OCI-LY1 (cell line): Measurements from ENCODE around the gene BHMT.

Experiments used
- H2AFZ ChIP-seq: fragments of 200-600 bp; sonication (generic), shearing (Covaris generic); 2 replicates; pipeline ENCODE4 v1.6.0; 2014; ENCODE audit warnings: antibody characterized with exemption, mild to moderate bottlenecking, low read length
- H3F3A ChIP-seq: fragments of 200-600 bp; sonication (generic), shearing (Covaris generic); 2 replicates; pipeline ENCODE4 v1.6.0; 2014; ENCODE audit warnings: mild to moderate bottlenecking, antibody characterized with exemption, low read length, moderate library complexity; ENCODE audit not compliant: insufficient read depth
- H3K27ac ChIP-seq: fragments of 200-600 bp; sonication (generic); 2 replicates; pipeline ENCODE4 v1.5.1; 2014; ENCODE audit warnings: low read length, mixed run types, mild to moderate bottlenecking, low read depth; ENCODE audit not compliant: poor library complexity, severe bottlenecking
- H3K27me3 ChIP-seq: fragments of 200-600 bp; sonication (generic); 2 replicates; pipeline ENCODE4 v1.6.0; 2014; ENCODE audit warnings: antibody characterized with exemption, mild to moderate bottlenecking, low read length, moderate library complexity; ENCODE audit not compliant: insufficient read depth
- H3K36me3 ChIP-seq: fragments of 200-600 bp; sonication (generic); 2 replicates; pipeline ENCODE4 v1.6.1; 2014; ENCODE audit warnings: mild to moderate bottlenecking, antibody characterized with exemption, low read length, moderate library complexity, mixed read lengths; ENCODE audit not compliant: insufficient read depth
- H3K4me1 ChIP-seq: fragments of 200-600 bp; sonication (generic); 2 replicates; pipeline ENCODE4 v1.5.1; 2014; ENCODE audit warnings: mild to moderate bottlenecking, low read length, moderate library complexity; ENCODE audit not compliant: insufficient read depth, severe bottlenecking
- H3K4me2 ChIP-seq: fragments of 200-600 bp; sonication (generic), shearing (Covaris generic); 2 replicates; pipeline ENCODE4 v1.6.1; 2014; ENCODE audit warnings: low read length
- H3K4me3 ChIP-seq: fragments of 200-600 bp; sonication (generic); 2 replicates; pipeline ENCODE4 v1.5.1; 2014; ENCODE audit warnings: low read length, low read depth, mild to moderate bottlenecking, mixed read lengths; ENCODE audit not compliant: poor library complexity, severe bottlenecking
- H3K79me2 ChIP-seq: fragments of 200-600 bp; shearing (Covaris generic); 2 replicates; pipeline ENCODE4 v1.6.1; 2016; ENCODE audit warnings: mixed run types, low read length, mixed read lengths; ENCODE audit not compliant: insufficient read depth
- H3K9ac ChIP-seq: fragments of 200-600 bp; sonication (generic), shearing (Covaris generic); 2 replicates; pipeline ENCODE4 v1.6.1; 2014; ENCODE audit warnings: mild to moderate bottlenecking, low read length, mixed read lengths
- H3K9me2 ChIP-seq: fragments of 200-600 bp; sonication (generic), shearing (Covaris generic); 2 replicates; pipeline ENCODE4 v1.6.1; 2014; ENCODE audit warnings: low read depth, mild to moderate bottlenecking, low read length, mixed read lengths
- H3K9me3 ChIP-seq: fragments of 200-600 bp; shearing (Covaris generic); 2 replicates; pipeline ENCODE4 v1.6.1; 2014; ENCODE audit warnings: low read length, mixed read lengths
- H4K20me1 ChIP-seq: fragments of 200-600 bp; sonication (generic), shearing (Covaris generic); 2 replicates; pipeline ENCODE4 v1.6.0; 2016; ENCODE audit warnings: mild to moderate bottlenecking, low read length; ENCODE audit not compliant: insufficient read depth
- EZH2 ChIP-seq: fragments of 200-600 bp; sonication (generic), shearing (Covaris generic); IDR thresholded peaks from 2 replicates; pipeline ENCODE4 v1.8.0; 2017; ENCODE audit warnings: borderline replicate concordance, mixed run types, mild to moderate bottlenecking, antibody characterized with exemption, low read length, moderate library complexity, mixed read lengths
- TF ChIP-seq, protein P1 (sequence below): fragments of 200-600 bp; sonication (generic), shearing (Covaris generic); IDR thresholded peaks from 2 replicates; pipeline ENCODE4 v1.5.1; 2017; ENCODE audit warnings: mild to moderate bottlenecking, antibody characterized with exemption, low read length, moderate library complexity, mixed read lengths

The BHMT gene

DNA sequence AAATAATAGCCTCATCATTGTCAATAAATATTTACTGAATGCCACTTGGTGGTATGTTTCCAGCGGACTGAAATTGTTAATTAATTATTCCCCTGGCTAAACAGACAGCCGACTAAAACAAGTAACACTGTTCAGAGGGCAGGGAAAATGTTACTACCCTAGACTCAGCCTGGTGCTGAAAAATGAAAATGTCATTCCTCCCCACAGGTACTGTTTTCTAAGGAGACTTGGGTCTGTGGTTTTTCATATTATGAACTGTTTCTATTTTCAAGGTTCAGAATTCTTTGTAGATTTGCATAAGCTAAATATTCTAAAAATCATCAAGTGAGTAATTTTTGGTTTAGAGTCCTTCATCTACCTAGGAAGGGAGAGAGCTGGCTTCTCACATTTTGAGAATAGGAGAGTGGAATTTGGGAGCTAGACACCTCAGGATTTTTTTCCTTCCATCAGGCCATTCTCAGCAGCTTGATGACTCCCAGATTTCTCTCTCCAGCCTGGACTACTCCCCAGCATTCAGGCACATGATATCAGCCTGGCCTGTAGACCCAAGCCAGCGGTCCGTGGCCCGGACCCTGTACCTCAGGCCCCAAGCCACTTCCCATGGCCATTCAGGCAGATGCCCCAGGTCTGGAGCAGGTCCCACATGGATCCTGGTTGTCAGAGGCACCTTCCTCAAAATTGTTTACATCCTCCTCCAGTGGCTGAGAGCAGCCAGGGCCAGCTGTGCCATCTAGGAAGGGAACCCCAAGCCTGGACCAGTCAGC lies 24.4 kb downstream of the BHMT start:
- Histone ChIP-seq H3K4me2 (no peak overlapping the region), H3K4me3 (no peak overlapping the region)

DNA sequence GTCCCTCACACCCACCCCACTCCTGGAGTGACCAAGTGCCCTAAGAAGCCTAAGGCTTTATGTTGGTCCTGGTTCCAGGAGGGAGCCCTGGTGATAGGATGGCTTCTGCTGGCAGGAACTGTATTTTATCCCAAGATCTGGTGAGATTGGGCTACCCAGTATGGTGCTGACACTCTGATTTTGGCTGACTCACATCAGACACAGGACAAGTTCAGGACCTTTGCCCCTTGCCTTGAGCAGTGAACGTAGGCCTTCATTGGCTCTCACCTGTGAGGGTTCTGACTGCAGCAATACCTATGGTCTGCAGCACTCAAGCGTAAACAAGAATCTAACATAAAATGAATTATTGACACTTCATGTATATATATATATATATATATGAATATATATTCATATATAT lies 25.0 kb downstream of the BHMT start:
- Histone ChIP-seq H3K36me3 (no peaks in the 10 kb centered on the region), H3K9me2 (no peaks in the 10 kb centered on the region), H3K27me3 (no peaks in the 10 kb centered on the region), H3K79me2 (no peaks in the 10 kb centered on the region), H2AFZ (no peak overlapping the region), H3F3A (no peaks in the 10 kb centered on the region), H3K9ac (no peak overlapping the region), H4K20me1 (no peaks in the 10 kb centered on the region), H3K27ac (no peak overlapping the region), H3K9me3 (no peaks in the 10 kb centered on the region), H3K4me3 (no peak overlapping the region), H3K4me2 (no peak overlapping the region), H3K4me1 (peaks cover 3% of the 10 kb centered on the region)
- TF ChIP-seq EZH2, result no peak
- TF ChIP-seq, protein P1, sequence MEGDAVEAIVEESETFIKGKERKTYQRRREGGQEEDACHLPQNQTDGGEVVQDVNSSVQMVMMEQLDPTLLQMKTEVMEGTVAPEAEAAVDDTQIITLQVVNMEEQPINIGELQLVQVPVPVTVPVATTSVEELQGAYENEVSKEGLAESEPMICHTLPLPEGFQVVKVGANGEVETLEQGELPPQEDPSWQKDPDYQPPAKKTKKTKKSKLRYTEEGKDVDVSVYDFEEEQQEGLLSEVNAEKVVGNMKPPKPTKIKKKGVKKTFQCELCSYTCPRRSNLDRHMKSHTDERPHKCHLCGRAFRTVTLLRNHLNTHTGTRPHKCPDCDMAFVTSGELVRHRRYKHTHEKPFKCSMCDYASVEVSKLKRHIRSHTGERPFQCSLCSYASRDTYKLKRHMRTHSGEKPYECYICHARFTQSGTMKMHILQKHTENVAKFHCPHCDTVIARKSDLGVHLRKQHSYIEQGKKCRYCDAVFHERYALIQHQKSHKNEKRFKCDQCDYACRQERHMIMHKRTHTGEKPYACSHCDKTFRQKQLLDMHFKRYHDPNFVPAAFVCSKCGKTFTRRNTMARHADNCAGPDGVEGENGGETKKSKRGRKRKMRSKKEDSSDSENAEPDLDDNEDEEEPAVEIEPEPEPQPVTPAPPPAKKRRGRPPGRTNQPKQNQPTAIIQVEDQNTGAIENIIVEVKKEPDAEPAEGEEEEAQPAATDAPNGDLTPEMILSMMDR, result no peak

More for the DNA sequence above, 24.4 kb downstream of the BHMT start:
- Histone ChIP-seq H3K4me1 (peaks cover 3% of the 10 kb centered on the region), H2AFZ (no peak overlapping the region), H3K9me2 (no peaks in the 10 kb centered on the region), H3K27me3 (no peaks in the 10 kb centered on the region), H3K9me3 (no peaks in the 10 kb centered on the region), H3K27ac (no peak overlapping the region), H3F3A (no peaks in the 10 kb centered on the region), H3K36me3 (no peaks in the 10 kb centered on the region), H3K79me2 (no peaks in the 10 kb centered on the region), H3K9ac (no peak overlapping the region), H4K20me1 (no peaks in the 10 kb centered on the region)
- TF ChIP-seq, protein P1, result no peak
- no peak for TF ChIP-seq EZH2

DNA sequence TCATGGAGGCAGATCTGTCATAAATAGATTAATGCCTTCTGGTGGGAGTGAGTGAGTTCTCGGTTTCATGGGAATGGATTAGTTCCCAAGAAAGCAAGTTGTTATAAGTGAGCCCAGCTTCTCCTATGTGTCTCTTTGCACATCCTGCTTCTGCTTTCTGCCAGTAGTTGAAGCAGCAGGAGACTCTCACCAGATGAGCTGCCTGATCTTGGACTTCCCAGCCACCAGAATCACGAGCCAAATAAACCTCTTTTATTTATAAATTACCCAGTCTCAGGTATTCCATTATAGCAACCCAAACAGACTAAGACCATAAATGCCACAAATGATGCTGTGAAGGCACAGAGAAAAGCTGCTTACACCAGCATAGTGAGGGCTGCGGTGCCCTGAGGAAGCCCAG lies 28.9 kb downstream of the BHMT start:
- Histone ChIP-seq H3K9me3 (no peaks in the 10 kb centered on the region), H3K4me2 (no peak overlapping the region), H3K9ac (no peak overlapping the region), H3K4me1 (no peaks in the 10 kb centered on the region), H3K27ac (no peak overlapping the region), H2AFZ (no peak overlapping the region), H3K27me3 (no peaks in the 10 kb centered on the region), H3K9me2 (no peaks in the 10 kb centered on the region), H3K4me3 (no peak overlapping the region), H4K20me1 (no peaks in the 10 kb centered on the region), H3K36me3 (no peaks in the 10 kb centered on the region), H3K79me2 (no peaks in the 10 kb centered on the region), H3F3A (no peaks in the 10 kb centered on the region)
- TF ChIP-seq, protein P1, result no peak
- TF ChIP-seq EZH2, result no peak
